Esophagus squamous epithelium (tissue), 4 donors: ENCODE measurements around the gene FARP2.

ENCODE experiments used
- POLR2A ChIP-seq, 4 donors: fragments of 450-650 bp; IDR thresholded peaks; one replicate each; pipeline ENCODE4 v1.6.1; 2017; ENCODE audit warnings: antibody characterized with exemption in 4 of 4, mild to moderate bottlenecking in 4 of 4, moderate library complexity in 3 of 4
- TF ChIP-seq, protein P1 (sequence below), 6 experiments: fragments of 450-650 bp in 4 of 6; fragments of 200-600 bp in 2 of 6; sonication (generic) in 2 of 6; IDR thresholded peaks; one replicate each; pipeline ENCODE4 v1.5.1; 2016 to 2019; ENCODE audit warnings: antibody characterized with exemption in 6 of 6, mild to moderate bottlenecking in 4 of 6, moderate library complexity in 4 of 6

DNA sequence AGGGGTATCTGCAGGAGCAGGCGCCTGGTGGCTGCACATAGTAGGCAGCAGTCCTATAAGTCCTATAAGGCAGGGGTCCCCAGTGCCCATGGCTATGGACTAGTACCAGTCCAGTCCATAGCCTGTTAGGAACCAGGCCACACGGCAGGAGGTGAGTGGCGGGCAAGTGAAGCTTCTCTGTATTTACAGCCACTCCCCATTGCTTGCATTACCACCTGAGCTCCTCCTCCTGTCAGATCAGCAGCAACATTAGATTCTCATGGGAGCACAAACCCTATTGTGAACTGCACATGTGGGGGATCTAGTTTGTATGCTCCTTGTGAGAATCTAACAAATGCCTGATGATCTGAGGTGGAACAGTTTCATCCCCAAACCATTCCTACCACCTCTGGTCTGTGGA lies 119.2 kb downstream of the FARP2 start:
- TF ChIP-seq, protein P1, sequence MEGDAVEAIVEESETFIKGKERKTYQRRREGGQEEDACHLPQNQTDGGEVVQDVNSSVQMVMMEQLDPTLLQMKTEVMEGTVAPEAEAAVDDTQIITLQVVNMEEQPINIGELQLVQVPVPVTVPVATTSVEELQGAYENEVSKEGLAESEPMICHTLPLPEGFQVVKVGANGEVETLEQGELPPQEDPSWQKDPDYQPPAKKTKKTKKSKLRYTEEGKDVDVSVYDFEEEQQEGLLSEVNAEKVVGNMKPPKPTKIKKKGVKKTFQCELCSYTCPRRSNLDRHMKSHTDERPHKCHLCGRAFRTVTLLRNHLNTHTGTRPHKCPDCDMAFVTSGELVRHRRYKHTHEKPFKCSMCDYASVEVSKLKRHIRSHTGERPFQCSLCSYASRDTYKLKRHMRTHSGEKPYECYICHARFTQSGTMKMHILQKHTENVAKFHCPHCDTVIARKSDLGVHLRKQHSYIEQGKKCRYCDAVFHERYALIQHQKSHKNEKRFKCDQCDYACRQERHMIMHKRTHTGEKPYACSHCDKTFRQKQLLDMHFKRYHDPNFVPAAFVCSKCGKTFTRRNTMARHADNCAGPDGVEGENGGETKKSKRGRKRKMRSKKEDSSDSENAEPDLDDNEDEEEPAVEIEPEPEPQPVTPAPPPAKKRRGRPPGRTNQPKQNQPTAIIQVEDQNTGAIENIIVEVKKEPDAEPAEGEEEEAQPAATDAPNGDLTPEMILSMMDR (IDR thresholded peaks at IDR 0.05), result no peak
- no peak for TF ChIP-seq POLR2A (IDR thresholded peaks at IDR 0.05)
